Gastrocnemius medialis (tissue), 4 donors: Measurements from ENCODE around the gene MKLN1. TPM values are rescaled to one million over a fixed set of nuclear protein-coding genes. Genes with fewer than 3 reads are reported as not detected.

ENCODE experiments used
- ATAC-seq, 2 donors: fragments of 150-250 bp; one replicate each; pipeline ENCODE4 v1.9.1; 2016
- DNase-seq, 2 donors: peaks; one replicate each; pipeline ENCODE4 v3.0.0-alpha.2; 2019
- H3K27ac ChIP-seq, 4 donors: fragments of 200-600 bp; sonication (generic); 1 replicate in 1 of 4; 2 replicates in 3 of 4; pipeline ENCODE4 v1.5.1; 2016 to 2018; ENCODE audit warnings: mild to moderate bottlenecking in 2 of 4, moderate library complexity in 1 of 4
- H3K27me3 ChIP-seq, 3 donors: fragments of 200-600 bp; sonication (generic) in 2 of 3; 1 replicate in 1 of 3; 2 replicates in 2 of 3; pipeline versions ENCODE4 v1.5.1 to v1.6.0; 2016 to 2019; ENCODE audit warnings: mild to moderate bottlenecking in 1 of 3, moderate library complexity in 1 of 3
- H3K36me3 ChIP-seq, 2 donors: fragments of 200-600 bp; sonication (generic) in 1 of 2; one replicate each; pipeline ENCODE4 v1.5.1; 2017 to 2018
- H3K4me1 ChIP-seq, 2 donors: fragments of 200-600 bp; sonication (generic) in 1 of 2; one replicate each; pipeline ENCODE4 v1.5.1; 2016 to 2017; ENCODE audit warnings: mild to moderate bottlenecking in 2 of 2
- H3K4me3 ChIP-seq, 4 donors: fragments of 200-600 bp; sonication (generic) in 3 of 4; 1 replicate in 1 of 4; 2 replicates in 3 of 4; pipeline ENCODE4 v1.5.1; 2016 to 2019; ENCODE audit warnings: mild to moderate bottlenecking in 2 of 4
- H3K9me3 ChIP-seq, 3 donors: fragments of 200-600 bp; sonication (generic) in 2 of 3; 1 replicate in 1 of 3; 2 replicates in 2 of 3; pipeline ENCODE4 v1.5.1; 2016 to 2019
- POLR2A ChIP-seq, 2 donors: fragments of 450-650 bp; IDR thresholded peaks; one replicate each; pipeline ENCODE4 v1.6.1; 2017; ENCODE audit warnings: antibody characterized with exemption in 2 of 2, mild to moderate bottlenecking in 2 of 2, moderate library complexity in 2 of 2
- in situ Hi-C, 4 donors: fragments of 200-750 bp; cut with MboI; loops; one replicate each; pipeline versions ENCODE4 v1.15.0 to v1.8.0; 2017; ENCODE audit warnings: low sequenced_read_pairs in 4 of 4
- intact Hi-C: fragments of 100-400 bp; cut with DNase I; formaldehyde crosslinking; loops from one replicate; pipeline ENCODE4 v1.15.1; 2023; ENCODE audit warnings: low total_unique reads
- total RNA-seq, 4 donors: library from RNA; depleted of rRNA; stranded (reverse); fragments of >200 nt; gene quantifications; one replicate each; pipeline versions ENCODE4 v1.1.0 to v1.2.3, GENCODE V29; 2016
- TF ChIP-seq, protein P1 (sequence below), 5 experiments: fragments of 450-650 bp in 3 of 5; fragments of 200-600 bp in 2 of 5; sonication (generic) in 2 of 5; IDR thresholded peaks in 4 of 5; conservative IDR thresholded peaks in 1 of 5; 1 replicate in 4 of 5; 2 replicates in 1 of 5; pipeline ENCODE4 v1.5.1; 2016 to 2019; ENCODE audit warnings: antibody characterized with exemption in 5 of 5, mild to moderate bottlenecking in 3 of 5, moderate library complexity in 3 of 5

The MKLN1 gene
- total RNA-seq, 4 donors from 2014 or later, result 29.1 to 81.1 (median 48.9) TPM

DNA sequence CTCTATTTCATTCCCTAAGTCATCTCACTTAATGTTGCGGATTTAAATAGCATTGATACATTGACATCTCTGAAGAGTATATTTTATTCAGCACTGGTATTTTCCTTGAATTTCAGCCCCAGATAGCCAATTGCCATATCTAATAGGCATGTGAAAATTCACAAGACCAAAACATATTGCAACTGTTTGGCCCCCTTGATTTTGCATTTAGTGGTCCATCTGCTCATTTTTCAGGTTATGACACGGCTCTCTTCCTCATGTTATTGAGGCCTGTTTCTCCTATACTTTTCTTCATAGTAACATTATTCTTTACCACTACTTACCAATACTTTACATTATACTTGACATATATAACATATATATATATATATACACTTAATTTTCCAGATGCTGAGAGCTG lies 43.7 kb downstream of the MKLN1 start:
- intact Hi-C loops, result no loop called here

DNA sequence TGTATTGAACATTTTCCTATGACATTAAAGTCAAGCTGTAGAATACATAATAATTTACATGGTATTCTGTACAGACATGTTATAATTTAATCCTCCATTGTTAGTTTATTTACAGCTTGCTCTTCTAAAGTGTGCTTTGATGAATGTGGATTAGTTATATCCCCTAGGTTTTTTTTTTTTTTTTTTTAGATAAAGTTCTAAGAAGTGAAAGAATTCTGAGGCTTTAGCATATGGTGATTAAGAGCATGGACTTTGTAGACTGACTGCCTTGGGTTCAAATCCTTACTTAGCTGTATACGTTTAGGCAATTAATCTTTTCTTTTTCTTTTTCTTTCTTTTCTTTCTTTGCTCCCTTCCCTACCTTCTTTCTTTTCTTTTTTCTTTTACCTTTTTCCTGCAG lies 44.9 kb downstream of the MKLN1 start:
- intact Hi-C loops, result no loop called here
- peaks cover 62 to 63% of the 10 kb centered on the region in 2 donors for H3K4me1 ChIP-seq
- ATAC-seq, result no peak

More for the DNA sequence above, 43.7 kb downstream of the MKLN1 start:
- Histone ChIP-seq H3K9me3 (no peaks in the 10 kb centered on the region), H3K4me1 (peaks cover 73 to 74% of the 10 kb centered on the region in 2 donors), H3K27ac (no peak overlapping the region), H3K27me3 (no peaks in the 10 kb centered on the region), H3K4me3 (no peak overlapping the region), H3K36me3 (no peaks in the 10 kb centered on the region)
- no peak for ATAC-seq
- TF ChIP-seq, protein P1, sequence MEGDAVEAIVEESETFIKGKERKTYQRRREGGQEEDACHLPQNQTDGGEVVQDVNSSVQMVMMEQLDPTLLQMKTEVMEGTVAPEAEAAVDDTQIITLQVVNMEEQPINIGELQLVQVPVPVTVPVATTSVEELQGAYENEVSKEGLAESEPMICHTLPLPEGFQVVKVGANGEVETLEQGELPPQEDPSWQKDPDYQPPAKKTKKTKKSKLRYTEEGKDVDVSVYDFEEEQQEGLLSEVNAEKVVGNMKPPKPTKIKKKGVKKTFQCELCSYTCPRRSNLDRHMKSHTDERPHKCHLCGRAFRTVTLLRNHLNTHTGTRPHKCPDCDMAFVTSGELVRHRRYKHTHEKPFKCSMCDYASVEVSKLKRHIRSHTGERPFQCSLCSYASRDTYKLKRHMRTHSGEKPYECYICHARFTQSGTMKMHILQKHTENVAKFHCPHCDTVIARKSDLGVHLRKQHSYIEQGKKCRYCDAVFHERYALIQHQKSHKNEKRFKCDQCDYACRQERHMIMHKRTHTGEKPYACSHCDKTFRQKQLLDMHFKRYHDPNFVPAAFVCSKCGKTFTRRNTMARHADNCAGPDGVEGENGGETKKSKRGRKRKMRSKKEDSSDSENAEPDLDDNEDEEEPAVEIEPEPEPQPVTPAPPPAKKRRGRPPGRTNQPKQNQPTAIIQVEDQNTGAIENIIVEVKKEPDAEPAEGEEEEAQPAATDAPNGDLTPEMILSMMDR (IDR thresholded peaks at IDR 0.05 in 4 of 5, conservative IDR thresholded peaks at IDR 0.05 in 1 of 5), result no peak
- TF ChIP-seq POLR2A (IDR thresholded peaks at IDR 0.05), result no peak
- in situ Hi-C loops, result no loop called here
- DNase-seq, result no peak

DNA sequence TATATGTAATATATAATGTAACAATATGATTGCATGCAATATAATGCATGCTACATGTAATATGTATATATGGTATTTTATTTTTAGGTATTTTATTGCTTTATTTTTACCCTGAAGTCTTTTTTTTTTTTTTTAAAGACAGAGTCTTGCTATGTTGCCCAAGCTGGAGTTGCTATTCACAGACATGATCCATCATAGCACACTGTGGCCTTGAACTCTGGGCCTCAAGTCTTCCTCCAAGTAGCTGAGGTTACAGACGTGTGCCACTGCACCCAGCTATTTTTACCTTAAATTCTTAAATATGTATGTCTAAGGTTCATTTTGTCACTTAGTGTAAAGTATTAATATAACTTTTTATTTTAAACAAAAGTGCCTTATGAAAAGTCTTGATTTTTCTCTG lies 47.1 kb downstream of the MKLN1 start:
- no peak overlapping the region for H3K27ac ChIP-seq
- H3K4me3 ChIP-seq, result no peak overlapping the region
- no peaks in the 10 kb centered on the region for H3K27me3 ChIP-seq
- no peak for DNase-seq
- H3K9me3 ChIP-seq, result no peaks in the 10 kb centered on the region
- intact Hi-C loops, result no loop called here
- ATAC-seq, result no peak
- H3K4me1 ChIP-seq, result peaks cover 43 to 50% of the 10 kb centered on the region in 2 donors
- in situ Hi-C loops, result no loop called here
- H3K36me3 ChIP-seq, result no peaks in the 10 kb centered on the region
- TF ChIP-seq POLR2A (IDR thresholded peaks at IDR 0.05), result no peak
- TF ChIP-seq, protein P1 (IDR thresholded peaks at IDR 0.05 in 4 of 5, conservative IDR thresholded peaks at IDR 0.05 in 1 of 5), result no peak

More for the DNA sequence above, 44.9 kb downstream of the MKLN1 start:
- H3K9me3 ChIP-seq, result no peaks in the 10 kb centered on the region
- in situ Hi-C loops, result no loop called here
- H3K4me3 ChIP-seq, result no peak overlapping the region
- no peak for DNase-seq
- no peaks in the 10 kb centered on the region for H3K27me3 ChIP-seq
- no peak overlapping the region for H3K27ac ChIP-seq
- TF ChIP-seq POLR2A (IDR thresholded peaks at IDR 0.05), result no peak
- TF ChIP-seq, protein P1 (IDR thresholded peaks at IDR 0.05 in 4 of 5, conservative IDR thresholded peaks at IDR 0.05 in 1 of 5), result no peak
- H3K36me3 ChIP-seq, result no peaks in the 10 kb centered on the region

DNA sequence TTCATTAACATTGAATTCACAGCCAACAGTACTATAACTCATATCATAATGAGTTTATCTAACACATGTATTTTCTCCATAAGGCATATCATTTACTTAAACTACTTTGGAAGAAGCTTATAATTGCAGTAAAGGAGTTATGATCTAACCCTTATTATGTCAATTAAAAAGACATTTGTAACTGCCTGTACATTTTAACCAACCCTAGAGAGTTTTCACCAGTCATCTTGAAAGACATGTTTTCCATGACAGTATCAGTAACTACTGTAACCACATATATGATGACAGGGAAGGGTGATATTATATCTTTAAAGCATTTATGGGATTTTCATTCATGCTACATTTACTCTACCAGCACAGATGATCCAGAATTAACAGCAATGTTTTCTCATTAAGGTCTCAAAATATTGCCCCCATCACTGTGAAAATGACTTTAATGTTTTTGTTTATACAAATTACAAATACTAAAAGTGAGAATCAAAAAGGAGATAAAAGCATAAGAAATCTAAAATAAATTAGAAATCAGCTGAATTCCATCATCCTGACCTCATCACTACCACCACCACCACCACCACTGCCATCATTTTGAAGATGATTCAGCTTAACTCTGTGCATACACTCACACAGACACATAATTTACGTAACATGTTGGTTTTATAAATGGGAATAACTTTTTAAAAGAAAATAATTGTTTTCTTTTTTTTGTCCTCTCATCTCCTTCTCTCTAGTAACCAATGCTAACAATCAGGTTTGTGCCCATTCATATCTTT lies 53.6 kb downstream of the MKLN1 start:
- DNase-seq (no peak), ATAC-seq (no peak)
- intact Hi-C loops, result no loop called here
- Histone ChIP-seq H3K4me3 (no peak overlapping the region), H3K27ac (no peak overlapping the region), H3K36me3 (no peaks in the 10 kb centered on the region), H3K9me3 (no peaks in the 10 kb centered on the region), H3K27me3 (no peaks in the 10 kb centered on the region), H3K4me1 (peaks cover 6 to 8% of the 10 kb centered on the region in 2 donors)
- in situ Hi-C loops, result no loop called here
- TF ChIP-seq, protein P1 (IDR thresholded peaks at IDR 0.05 in 4 of 5, conservative IDR thresholded peaks at IDR 0.05 in 1 of 5), result no peak
- TF ChIP-seq POLR2A (IDR thresholded peaks at IDR 0.05), result no peak
